C4-2B (cell line): ENCODE results near the gene PREX1.

Experiments
- ZFX ChIP-seq: fragments of 450-650 bp; IDR thresholded peaks from 2 replicates; pipeline ENCODE4 v1.6.1; 2017
- TF ChIP-seq, protein P1 (sequence below): fragments of 450-650 bp; conservative IDR thresholded peaks from 2 replicates; pipeline ENCODE4 v1.5.1; 2017; ENCODE audit warnings: mild to moderate bottlenecking

DNA sequence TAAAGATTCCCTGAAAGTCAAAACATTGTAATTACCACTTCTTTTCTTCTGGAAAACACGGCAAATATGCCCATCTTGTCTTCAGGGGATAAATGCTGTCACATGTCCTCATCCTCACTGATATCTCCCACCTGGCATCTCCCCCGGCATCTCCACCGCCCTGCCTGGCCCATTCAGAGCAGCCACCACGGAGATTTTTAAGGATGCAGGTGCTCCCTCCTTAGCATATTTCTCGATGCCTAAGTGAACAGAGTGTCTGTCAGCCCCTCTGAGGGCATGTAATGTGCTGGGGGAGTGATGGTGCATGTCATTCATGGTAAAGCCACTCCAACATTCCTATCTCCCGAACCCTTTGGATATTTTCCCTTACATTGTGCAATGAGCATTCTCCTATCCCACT, 215.5 kb downstream of the PREX1 start:
- TF ChIP-seq, protein P1, sequence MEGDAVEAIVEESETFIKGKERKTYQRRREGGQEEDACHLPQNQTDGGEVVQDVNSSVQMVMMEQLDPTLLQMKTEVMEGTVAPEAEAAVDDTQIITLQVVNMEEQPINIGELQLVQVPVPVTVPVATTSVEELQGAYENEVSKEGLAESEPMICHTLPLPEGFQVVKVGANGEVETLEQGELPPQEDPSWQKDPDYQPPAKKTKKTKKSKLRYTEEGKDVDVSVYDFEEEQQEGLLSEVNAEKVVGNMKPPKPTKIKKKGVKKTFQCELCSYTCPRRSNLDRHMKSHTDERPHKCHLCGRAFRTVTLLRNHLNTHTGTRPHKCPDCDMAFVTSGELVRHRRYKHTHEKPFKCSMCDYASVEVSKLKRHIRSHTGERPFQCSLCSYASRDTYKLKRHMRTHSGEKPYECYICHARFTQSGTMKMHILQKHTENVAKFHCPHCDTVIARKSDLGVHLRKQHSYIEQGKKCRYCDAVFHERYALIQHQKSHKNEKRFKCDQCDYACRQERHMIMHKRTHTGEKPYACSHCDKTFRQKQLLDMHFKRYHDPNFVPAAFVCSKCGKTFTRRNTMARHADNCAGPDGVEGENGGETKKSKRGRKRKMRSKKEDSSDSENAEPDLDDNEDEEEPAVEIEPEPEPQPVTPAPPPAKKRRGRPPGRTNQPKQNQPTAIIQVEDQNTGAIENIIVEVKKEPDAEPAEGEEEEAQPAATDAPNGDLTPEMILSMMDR = no peak
- TF ChIP-seq ZFX = no peak
